Measurements from ENCODE around the gene MRPS35.

The MRPS35 gene

GRCh38 chr12:27710592-27711316, at the start of gene MRPS35:
MRPS35 (plus strand) TSS chr12:27710832; CDS start chr12:27710844, 12 bp downstream.
- peak; percentile 89 to 90 for DNase-seq (ENCODE audit: low read depth in 2 of 2)

- no peak for DNase-seq (ENCODE audit: low read depth in 2 of 2)
Observed at GRCh38 chr12:27665704-27666103, 44.9 kb upstream of the MRPS35 start.

GRCh38 chr12:27666510-27666909, 44.1 kb upstream of the MRPS35 start:
- DNase-seq (ENCODE audit: low read depth in 2 of 2): no peak

- peak in 1 of 2 donors; percentile 4 for DNase-seq (ENCODE audit: low read depth in 2 of 2)
Observed at GRCh38 chr12:27667540-27667939, 43.1 kb upstream of the MRPS35 start.

- DNase-seq (ENCODE audit: low read depth in 2 of 2): no peak
Observed at GRCh38 chr12:27672051-27672450, 38.6 kb upstream of the MRPS35 start.

GRCh38 chr12:27672643-27673042, 38.0 kb upstream of the MRPS35 start:
- no peak for DNase-seq (ENCODE audit: low read depth in 2 of 2)

- DNase-seq (ENCODE audit: low read depth in 2 of 2): no peak
Observed at GRCh38 chr12:27673101-27673718, 37.4 kb upstream of the MRPS35 start.

GRCh38 chr12:27674989-27675388, 35.6 kb upstream of the MRPS35 start:
- DNase-seq (ENCODE audit: low read depth in 2 of 2): no peak

GRCh38 chr12:27680619-27681018, 30.0 kb upstream of the MRPS35 start:
- DNase-seq (ENCODE audit: low read depth in 2 of 2): no peak

- no peak for DNase-seq (ENCODE audit: low read depth in 2 of 2)
Observed at GRCh38 chr12:27682534-27682933, 28.1 kb upstream of the MRPS35 start.

- DNase-seq (ENCODE audit: low read depth in 2 of 2): no peak
Observed at GRCh38 chr12:27685274-27685673, 25.4 kb upstream of the MRPS35 start.

GRCh38 chr12:27686147-27686546, 24.5 kb upstream of the MRPS35 start:
- no peak for DNase-seq (ENCODE audit: low read depth in 2 of 2)

- DNase-seq (ENCODE audit: low read depth in 2 of 2): no peak
Observed at GRCh38 chr12:27688671-27689070, 22.0 kb upstream of the MRPS35 start.

- no peak for DNase-seq (ENCODE audit: low read depth in 2 of 2)
Observed at GRCh38 chr12:27689558-27690180, 21.0 kb upstream of the MRPS35 start.

- no peak for DNase-seq (ENCODE audit: low read depth in 2 of 2)
Observed at GRCh38 chr12:27693403-27693802, 17.2 kb upstream of the MRPS35 start.

GRCh38 chr12:27695556-27696292, 14.9 kb upstream of the MRPS35 start:
- DNase-seq (ENCODE audit: low read depth in 2 of 2): no peak

- no peak for DNase-seq (ENCODE audit: low read depth in 2 of 2)
Observed at GRCh38 chr12:27696293-27696652, 14.4 kb upstream of the MRPS35 start, which contains the start of gene REP15. REP15 (plus strand) TSS chr12:27696447; CDS start chr12:27696563, 116 bp downstream.

GRCh38 chr12:27696864-27697564, 13.6 kb upstream of the MRPS35 start:
- no peak for DNase-seq (ENCODE audit: low read depth in 2 of 2)

- peak; percentile 62 to 66 for DNase-seq (ENCODE audit: low read depth in 2 of 2)
Observed at GRCh38 chr12:27703720-27704452, 6.7 kb upstream of the MRPS35 start.

- no peak for DNase-seq (ENCODE audit: low read depth in 2 of 2)
Observed at GRCh38 chr12:27705263-27705662, 5.4 kb upstream of the MRPS35 start.

- no peak for DNase-seq (ENCODE audit: low read depth in 2 of 2)
Observed at GRCh38 chr12:27707216-27707615, 3.4 kb upstream of the MRPS35 start.
